K562 (cell line): ENCODE data around the gene SPDYE6. TPM values are rescaled to one million over a fixed set of nuclear protein-coding genes. Genes with fewer than 3 reads are reported as not detected.

Experiments used
- ATAC-seq: fragments of 200-7000 bp; cut with Tn5 transposase; 3 replicates; pipeline ENCODE4 v1.9.1; 2020; ENCODE audit warnings: moderate library complexity
- BruUV-seq: library from RNA; stranded (reverse); fragments of 400-500 nt; replicated peaks from 2 replicates; lab custom pipeline; 2021; lab: Mats Ljungman, UMichigan
- CTCF ChIA-PET: fragments of 300-600 bp; formaldehyde crosslinking; extraction: SDS; loops from one replicate; lab custom pipeline; 2021; ENCODE audit warnings: low intra/inter-chr PET ratio; lab: Yijun Ruan, JAX
- POLR2A ChIA-PET: fragments of 300-600, 350-650 bp; sonication (Branson Sonifier 250); formaldehyde crosslinking; extraction: SDS; loops from one replicate; lab custom pipeline; 2021; ENCODE audit warnings: antibody characterized with exemption, inconsistent platforms; lab: Yijun Ruan, JAX
- DNase-seq, 4 experiments: peaks; one replicate each; pipeline versions ENCODE4 v3.0.0 to v3.0.0-alpha.2; 2011 to 2018; ENCODE audit warnings: low spot score in 3 of 4, mixed read lengths in 3 of 4; ENCODE audit errors: extremely low read depth in 1 of 4
- FAIRE-seq: peaks from 2 replicates; lab custom pipeline; 2011; peaks lifted over from hg19 to GRCh38; lab: Jason Lieb, UNC
- H2AFZ ChIP-seq: 2 replicates; pipeline ENCODE4 v1.6.0; 2011; ENCODE audit warnings: low read depth, low read length, control low read depth, inconsistent platforms
- H3K27ac ChIP-seq: fragments of 200-600 bp; 3 replicates; pipeline ENCODE4 v1.8.0; 2011; ENCODE audit warnings: low read depth, mild to moderate bottlenecking, control low read depth, inconsistent platforms, low read length, moderate library complexity, mixed read lengths; ENCODE audit errors: extremely low read depth
- H3K27me3 ChIP-seq, 2 experiments: fragments of 300-600 bp in 1 of 2; 2 replicates in 1 of 2; 3 replicates in 1 of 2; pipeline versions ENCODE4 v1.6.0 to v1.8.0; 2011; ENCODE audit warnings: inconsistent platforms in 2 of 2, low read length in 2 of 2, mild to moderate bottlenecking in 1 of 2, mixed read lengths in 1 of 2, moderate library complexity in 1 of 2; ENCODE audit not compliant: control insufficient read depth in 2 of 2, insufficient read depth in 2 of 2
- H3K36me3 ChIP-seq: fragments of 300-600 bp; 3 replicates; pipeline ENCODE4 v1.8.0; 2011; ENCODE audit warnings: mild to moderate bottlenecking, low read length, inconsistent platforms; ENCODE audit not compliant: control insufficient read depth, insufficient read depth
- H3K4me1 ChIP-seq, 2 experiments: fragments of 200-600 bp in 1 of 2; replicated peaks in 1 of 2; 2 replicates in 1 of 2; 3 replicates in 1 of 2; pipeline versions ENCODE4 v1.5.1 to v1.8.0; 2011; ENCODE audit warnings: inconsistent platforms in 2 of 2, low read length in 2 of 2, mild to moderate bottlenecking in 1 of 2, mixed read lengths in 1 of 2, moderate library complexity in 1 of 2; ENCODE audit not compliant: control insufficient read depth in 2 of 2, insufficient read depth in 2 of 2
- H3K4me2 ChIP-seq: 2 replicates; pipeline ENCODE4 v1.6.1; 2011; ENCODE audit warnings: low read length, control low read depth, inconsistent platforms, mixed read lengths; ENCODE audit not compliant: insufficient read depth
- H3K4me3 ChIP-seq: fragments of 200-600 bp; sonication (generic), shearing (Covaris generic); 2 replicates; pipeline ENCODE4 v1.5.1; 2016; ENCODE audit warnings: control low read depth, inconsistent platforms
- H3K79me2 ChIP-seq: fragments of 200-600 bp; 3 replicates; pipeline ENCODE4 v1.8.0; 2011; ENCODE audit warnings: low read length, inconsistent platforms; ENCODE audit not compliant: control insufficient read depth, insufficient read depth
- H3K9ac ChIP-seq, 2 experiments: 2 replicates each; pipeline versions ENCODE4 v1.6.0 to v1.6.1; 2011; ENCODE audit warnings: low read depth in 2 of 2, low read length in 2 of 2, control low read depth in 1 of 2, inconsistent platforms in 1 of 2, mild to moderate bottlenecking in 1 of 2, mixed read lengths in 1 of 2; ENCODE audit not compliant: insufficient read depth in 1 of 2
- H3K9me1 ChIP-seq: one replicate; pipeline ENCODE4 v1.6.0; 2011; ENCODE audit warnings: inconsistent platforms, mild to moderate bottlenecking, low read length, moderate library complexity; ENCODE audit not compliant: control insufficient read depth, insufficient read depth
- H3K9me3 ChIP-seq: replicated peaks from 2 replicates; pipeline ENCODE4 v1.5.1; 2011; ENCODE audit warnings: low read depth, low read length, inconsistent platforms; ENCODE audit not compliant: control insufficient read depth, insufficient read depth
- H4K20me1 ChIP-seq: replicated peaks from 2 replicates; pipeline ENCODE4 v1.6.1; 2011; ENCODE audit warnings: low read length, inconsistent platforms, mixed read lengths; ENCODE audit not compliant: control insufficient read depth, insufficient read depth
- FOXM1 ChIP-seq, 2 experiments: fragments of 450-650 bp in 1 of 2; sonication (generic) in 1 of 2; formaldehyde crosslinking in 1 of 2; IDR thresholded peaks; 2 replicates each; pipeline versions ENCODE4 v1.6.1 to v1.9.0; 2017 to 2022; ENCODE audit warnings: low read depth in 2 of 2, mild to moderate bottlenecking in 2 of 2, missing genetic modification reagents in 1 of 2, moderate library complexity in 1 of 2
- PTTG1 ChIP-seq: fragments of 450-650 bp; IDR thresholded peaks from 2 replicates; pipeline ENCODE4 v1.6.1; 2016; ENCODE audit warnings: low read depth, mild to moderate bottlenecking, missing genetic modification characterization, missing compliant biosample characterization
- RUNX1 ChIP-seq: sonication (generic); IDR thresholded peaks from 2 replicates; pipeline ENCODE4 v1.6.1; 2016; ENCODE audit warnings: antibody characterized with exemption, low read depth
- TBL1XR1 ChIP-seq, 2 experiments: IDR thresholded peaks; 2 replicates each; pipeline ENCODE4 v1.6.1; 2012; ENCODE audit warnings: improper control_type of control experiment in 2 of 2, low read length in 2 of 2, mild to moderate bottlenecking in 1 of 2
- U2AF1 ChIP-seq: fragments of 200-400 bp; formaldehyde crosslinking; optimal IDR thresholded peaks from 2 replicates; pipeline ENCODE3; 2017; ENCODE audit warnings: mild to moderate bottlenecking, low read depth, low read length, moderate library complexity
- XRCC3 ChIP-seq: fragments of 450-650 bp; IDR thresholded peaks from 2 replicates; pipeline ENCODE4 v1.6.1; 2017; ENCODE audit warnings: mild to moderate bottlenecking, moderate library complexity
- WGBS: fragments of 100-300 bp; shearing (Covaris generic); methylation state at CpG from one replicate; pipeline ENCODE4 v1.1.6; 2016; ENCODE audit warnings: low coverage, mixed read lengths; ENCODE audit not compliant: insufficient coverage; ENCODE audit errors: missing lambda C conversion rate; 5-methylcytosine and 5-hydroxymethylcytosine counted together
- in situ Hi-C: fragments of 300-500 bp; cut with MboI; formaldehyde crosslinking; loops from 4 replicates; pipeline ENCODE4 v1.15.0; 2018; ENCODE audit warnings: inconsistent platforms, mixed read lengths
- intact Hi-C: fragments of 100-400 bp; cut with micrococcal nuclease; formaldehyde crosslinking; loops from 2 replicates; pipeline ENCODE4 v1.14.2; 2022
- microRNA-seq: library from miRNA; unstranded; fragments of <30 nt; microRNA quantifications from one replicate; pipeline ENCODE4, GENCODE V29; 2018; ENCODE audit warnings: borderline microRNAs expressed
- polyA plus RNA-seq, 8 experiments: library from polyadenylated mRNA; depleted of rRNA in 4 of 8; stranded (reverse) in 5 of 8; unstranded in 3 of 8; fragments of >200 nt; fragmentation: Nextera tagmentation in 2 of 8; fragmentation: Illumina TruSeq in 1 of 8; extraction: Ambion mirVana in 2 of 8; extraction: Trizol in 1 of 8; gene quantifications; 2 replicates each; pipeline versions ENCODE4 v1.2.1 to v1.2.3, GENCODE V29; 2011 to 2014; ENCODE audit warnings: inconsistent platforms in 1 of 8, missing spikeins in 1 of 8
- small RNA-seq: library from RNA; depleted of rRNA; stranded (forward); fragments of <200 nt; gene quantifications from one replicate; pipeline ENCODE3, GENCODE V24; 2014
- total RNA-seq, 7 experiments: library from RNA; depleted of rRNA in 6 of 7; stranded (reverse); fragments of >200 nt in 6 of 7; fragmentation: Illumina TruSeq in 2 of 7; extraction: Trizol in 2 of 7; gene quantifications; 2 replicates each; pipeline versions ENCODE4 v1.2.1 to v1.2.3, GENCODE V29; 2011 to 2021; ENCODE audit warnings: low replicate concordance in 1 of 7

The SPDYE6 gene
- total and polyA plus RNA-seq, 9 of the 15 experiments (the other 6 are each of a cell fraction or from before 2014, with no cell fraction given): 0.24 to 0.35 TPM; not detected in 7

DNA sequence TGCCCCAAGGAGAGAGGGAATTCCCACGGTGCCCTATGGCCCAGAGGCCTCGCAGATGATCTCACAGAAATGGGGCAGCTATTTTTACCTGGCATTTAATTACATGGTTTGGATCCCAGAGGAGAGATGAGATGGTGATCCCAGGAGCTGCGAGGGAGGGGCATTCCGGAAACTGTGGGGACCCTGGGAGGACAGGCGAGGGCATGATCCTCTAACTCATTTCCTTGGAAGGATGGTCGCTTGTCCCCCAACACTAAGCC is 60.1 kb downstream of the SPDYE6 start:
- no peak for TF ChIP-seq PTTG1 (tag)
- no peak for TF ChIP-seq RUNX1
- TF ChIP-seq TBL1XR1 (IDR thresholded peaks at IDR 0.05; ENCODE audit: low read length in 2 of 2): no peak
- no peak for TF ChIP-seq XRCC3
- no peak for TF ChIP-seq U2AF1
- no peak for TF ChIP-seq FOXM1 (IDR thresholded peaks at IDR 0.05; ENCODE audit: low read depth)
- TF ChIP-seq FOXM1 (CRISPR knock-in tag; IDR thresholded peaks at IDR 0.05; ENCODE audit: low read depth): no peak
- Histone ChIP-seq H3K79me2 (no peaks in the 10 kb centered on the region), H3K27me3 (peaks cover 48 to 82% of the 10 kb centered on the region in 2 experiments; a peak in 4 of 5 replicates), H3K4me1 (peaks cover 0 to 16% of the 10 kb centered on the region in 2 experiments; a peak in 1 of 5 replicates), H3K9me1 (no peaks in the 10 kb centered on the region), H3K4me3 (no peak overlapping the region), H3K9me3 (no peaks in the 10 kb centered on the region), H3K27ac (no peak overlapping the region), H3K4me2 (no peak overlapping the region), H3K36me3 (no peaks in the 10 kb centered on the region), H2AFZ (no peak overlapping the region), H4K20me1 (peaks cover 15% of the 10 kb centered on the region; the same call in 1 of the 2 replicates), H3K9ac (no peak overlapping the region)
- POLR2A ChIA-PET: interaction anchor here (0.9 kb wide), 1 partner anchor 11 kb away, joined by 3 read pairs; no protein-coding TSS in a partner anchor
- intact Hi-C loops: no loop called here
- no peak for ATAC-seq
- WGBS: 3% methylated on average over 6 of the region's 6 CpGs
- in situ Hi-C loops: no loop called here
- CTCF ChIA-PET: no interaction called here
- FAIRE-seq: no peak
- no peak for DNase-seq
- BruUV-seq: no TSS peak

Small RNA genes within 50 kb of the gene (microRNA-seq; reads per million reads assigned to microRNA genes)
- not detected for gene MIR548O

Small RNA genes within 50 kb of the gene (small RNA-seq; reads per million reads assigned to genes)
- gene AC091390.4 (not detected), gene MIR548O (not detected), gene RF00019 (not detected)

Other genes starting within 250 kb of the SPDYE6 start
Only the 7 nearest of the 10 such genes appear.
- 0.68 TPM in 1 of 2 replicates, not detected in the other for gene SH2B2, start 69.6 kb downstream of the SPDYE6 start, total RNA-seq (2014; rRNA removed)
- gene SH2B2, start 69.6 kb downstream of the SPDYE6 start, total RNA-seq (2014; rRNA removed; fragmentation: Illumina TruSeq; extraction: Trizol): not detected in 2 replicates
- gene SH2B2, start 69.6 kb downstream of the SPDYE6 start, total RNA-seq (2015; rRNA removed; fragmentation: Illumina TruSeq; extraction: Trizol): 0.08 TPM in 1 of 2 replicates, not detected in the other
- gene SH2B2, start 69.6 kb downstream of the SPDYE6 start, total RNA-seq (2021): 0.34 and 0.89 TPM in 2 replicates
- gene SH2B2, start 69.6 kb downstream of the SPDYE6 start, polyA plus RNA-seq (2011; rRNA removed): 0.03 and 0.07 TPM in 2 replicates
- gene SH2B2, start 69.6 kb downstream of the SPDYE6 start, polyA plus RNA-seq (2014; fragmentation: Illumina TruSeq; extraction: Trizol): 0.07 and 0.08 TPM in 2 replicates
- gene SH2B2, start 69.6 kb downstream of the SPDYE6 start, polyA plus RNA-seq (2014; fragmentation: Nextera tagmentation; extraction: Ambion mirVana): not detected
- 0.07 and 0.12 TPM in 2 replicates for gene SH2B2, start 69.6 kb downstream of the SPDYE6 start, polyA plus RNA-seq (2014; rRNA removed)
- gene PRKRIP1, start 39.9 kb upstream of the SPDYE6 start, total RNA-seq (2014; rRNA removed): 40.0 and 44.6 TPM in 2 replicates
- 14.8 and 15.9 TPM in 2 replicates for gene PRKRIP1, start 39.9 kb upstream of the SPDYE6 start, total RNA-seq (2014; rRNA removed; fragmentation: Illumina TruSeq; extraction: Trizol)
- gene PRKRIP1, start 39.9 kb upstream of the SPDYE6 start, total RNA-seq (2015; rRNA removed; fragmentation: Illumina TruSeq; extraction: Trizol): 25.3 and 27.3 TPM in 2 replicates
- 25.2 and 33.9 TPM in 2 replicates for gene PRKRIP1, start 39.9 kb upstream of the SPDYE6 start, total RNA-seq (2021)
- gene PRKRIP1, start 39.9 kb upstream of the SPDYE6 start, polyA plus RNA-seq (2011; rRNA removed): 17.2 and 18.1 TPM in 2 replicates
- gene PRKRIP1, start 39.9 kb upstream of the SPDYE6 start, polyA plus RNA-seq (2014; fragmentation: Illumina TruSeq; extraction: Trizol): 19.3 and 19.8 TPM in 2 replicates
- 10 to 100 TPM; 14.9 to 19.6 TPM for gene PRKRIP1, start 39.9 kb upstream of the SPDYE6 start, polyA plus RNA-seq (2014; fragmentation: Nextera tagmentation; extraction: Ambion mirVana)
- gene PRKRIP1, start 39.9 kb upstream of the SPDYE6 start, polyA plus RNA-seq (2014; rRNA removed): 48.6 and 52.1 TPM in 2 replicates
- 18.3 and 23.1 TPM in 2 replicates for gene ORAI2, start 77.1 kb upstream of the SPDYE6 start, total RNA-seq (2014; rRNA removed)
- gene ORAI2, start 77.1 kb upstream of the SPDYE6 start, total RNA-seq (2014; rRNA removed; fragmentation: Illumina TruSeq; extraction: Trizol): 4.0 and 4.1 TPM in 2 replicates
- gene ORAI2, start 77.1 kb upstream of the SPDYE6 start, total RNA-seq (2015; rRNA removed; fragmentation: Illumina TruSeq; extraction: Trizol): 9.0 and 9.2 TPM in 2 replicates
- gene ORAI2, start 77.1 kb upstream of the SPDYE6 start, total RNA-seq (2021): 23.5 and 27.7 TPM in 2 replicates
- gene ORAI2, start 77.1 kb upstream of the SPDYE6 start, polyA plus RNA-seq (2011; rRNA removed): 14.3 and 16.0 TPM in 2 replicates
- 7.7 and 18.6 TPM in 2 replicates for gene ORAI2, start 77.1 kb upstream of the SPDYE6 start, polyA plus RNA-seq (2014; fragmentation: Illumina TruSeq; extraction: Trizol)
- 1 to 10 TPM; 1.1 to 2.0 TPM for gene ORAI2, start 77.1 kb upstream of the SPDYE6 start, polyA plus RNA-seq (2014; fragmentation: Nextera tagmentation; extraction: Ambion mirVana)
- 16.7 and 18.9 TPM in 2 replicates for gene ORAI2, start 77.1 kb upstream of the SPDYE6 start, polyA plus RNA-seq (2014; rRNA removed)
- 21.4 and 41.5 TPM in 2 replicates for gene ALKBH4, start 108.4 kb upstream of the SPDYE6 start, total RNA-seq (2014; rRNA removed)
- gene ALKBH4, start 108.4 kb upstream of the SPDYE6 start, total RNA-seq (2014; rRNA removed; fragmentation: Illumina TruSeq; extraction: Trizol): 5.7 and 7.2 TPM in 2 replicates
- gene ALKBH4, start 108.4 kb upstream of the SPDYE6 start, total RNA-seq (2015; rRNA removed; fragmentation: Illumina TruSeq; extraction: Trizol): 13.5 and 15.2 TPM in 2 replicates
- 18.5 and 19.6 TPM in 2 replicates for gene ALKBH4, start 108.4 kb upstream of the SPDYE6 start, total RNA-seq (2021)
- 4.6 and 4.7 TPM in 2 replicates for gene ALKBH4, start 108.4 kb upstream of the SPDYE6 start, polyA plus RNA-seq (2011; rRNA removed)
- 7.1 and 10.0 TPM in 2 replicates for gene ALKBH4, start 108.4 kb upstream of the SPDYE6 start, polyA plus RNA-seq (2014; fragmentation: Illumina TruSeq; extraction: Trizol)
- 10 to 100 TPM in 1 of 2 experiments, 1 to 10 TPM in 1; 6.7 to 11.8 TPM for gene ALKBH4, start 108.4 kb upstream of the SPDYE6 start, polyA plus RNA-seq (2014; fragmentation: Nextera tagmentation; extraction: Ambion mirVana)
- 13.8 and 18.1 TPM in 2 replicates for gene ALKBH4, start 108.4 kb upstream of the SPDYE6 start, polyA plus RNA-seq (2014; rRNA removed)
- 51.2 and 62.4 TPM in 2 replicates for gene LRWD1, start 108.5 kb upstream of the SPDYE6 start, total RNA-seq (2014; rRNA removed)
- 14.1 and 21.3 TPM in 2 replicates for gene LRWD1, start 108.5 kb upstream of the SPDYE6 start, total RNA-seq (2014; rRNA removed; fragmentation: Illumina TruSeq; extraction: Trizol)
- gene LRWD1, start 108.5 kb upstream of the SPDYE6 start, total RNA-seq (2015; rRNA removed; fragmentation: Illumina TruSeq; extraction: Trizol): 38.3 and 38.5 TPM in 2 replicates
- gene LRWD1, start 108.5 kb upstream of the SPDYE6 start, total RNA-seq (2021): 64.7 and 66.0 TPM in 2 replicates
- 25.8 and 28.5 TPM in 2 replicates for gene LRWD1, start 108.5 kb upstream of the SPDYE6 start, polyA plus RNA-seq (2011; rRNA removed)
- gene LRWD1, start 108.5 kb upstream of the SPDYE6 start, polyA plus RNA-seq (2014; fragmentation: Illumina TruSeq; extraction: Trizol): 33.2 and 52.4 TPM in 2 replicates
- gene LRWD1, start 108.5 kb upstream of the SPDYE6 start, polyA plus RNA-seq (2014; fragmentation: Nextera tagmentation; extraction: Ambion mirVana): under 1 TPM; 0.61 to 0.78 TPM
- 64.8 and 65.7 TPM in 2 replicates for gene LRWD1, start 108.5 kb upstream of the SPDYE6 start, polyA plus RNA-seq (2014; rRNA removed)
- 132 and 160 TPM in 2 replicates for gene POLR2J, start 122.5 kb upstream of the SPDYE6 start, total RNA-seq (2014; rRNA removed)
- 70.3 and 80.8 TPM in 2 replicates for gene POLR2J, start 122.5 kb upstream of the SPDYE6 start, total RNA-seq (2014; rRNA removed; fragmentation: Illumina TruSeq; extraction: Trizol)
- 141 TPM in 2 replicates for gene POLR2J, start 122.5 kb upstream of the SPDYE6 start, total RNA-seq (2015; rRNA removed; fragmentation: Illumina TruSeq; extraction: Trizol)
- gene POLR2J, start 122.5 kb upstream of the SPDYE6 start, total RNA-seq (2021): 97.8 and 104 TPM in 2 replicates
- gene POLR2J, start 122.5 kb upstream of the SPDYE6 start, polyA plus RNA-seq (2011; rRNA removed): 84.6 and 113 TPM in 2 replicates
- gene POLR2J, start 122.5 kb upstream of the SPDYE6 start, polyA plus RNA-seq (2014; fragmentation: Illumina TruSeq; extraction: Trizol): 220 and 231 TPM in 2 replicates
- 10 to 100 TPM; 32.3 to 85.8 TPM for gene POLR2J, start 122.5 kb upstream of the SPDYE6 start, polyA plus RNA-seq (2014; fragmentation: Nextera tagmentation; extraction: Ambion mirVana)
- 175 and 180 TPM in 2 replicates for gene POLR2J, start 122.5 kb upstream of the SPDYE6 start, polyA plus RNA-seq (2014; rRNA removed)
- 0.73 and 1.8 TPM in 2 replicates for gene RASA4B, start 161.3 kb upstream of the SPDYE6 start, total RNA-seq (2014; rRNA removed)
- 0.19 and 0.69 TPM in 2 replicates for gene RASA4B, start 161.3 kb upstream of the SPDYE6 start, total RNA-seq (2014; rRNA removed; fragmentation: Illumina TruSeq; extraction: Trizol)
- 0.94 and 1.4 TPM in 2 replicates for gene RASA4B, start 161.3 kb upstream of the SPDYE6 start, total RNA-seq (2015; rRNA removed; fragmentation: Illumina TruSeq; extraction: Trizol)
- gene RASA4B, start 161.3 kb upstream of the SPDYE6 start, total RNA-seq (2021): 2.9 and 3.5 TPM in 2 replicates
- 1.5 and 3.3 TPM in 2 replicates for gene RASA4B, start 161.3 kb upstream of the SPDYE6 start, polyA plus RNA-seq (2011; rRNA removed)
- gene RASA4B, start 161.3 kb upstream of the SPDYE6 start, polyA plus RNA-seq (2014; fragmentation: Illumina TruSeq; extraction: Trizol): 1.5 and 2.6 TPM in 2 replicates
- gene RASA4B, start 161.3 kb upstream of the SPDYE6 start, polyA plus RNA-seq (2014; fragmentation: Nextera tagmentation; extraction: Ambion mirVana): under 1 TPM in 1 of 2 experiments, not detected in 1; 0.01 TPM
- 2.4 and 2.5 TPM in 2 replicates for gene RASA4B, start 161.3 kb upstream of the SPDYE6 start, polyA plus RNA-seq (2014; rRNA removed)